Measurements from ENCODE around the gene CNNM1.

CNNM1 gene

DNA sequence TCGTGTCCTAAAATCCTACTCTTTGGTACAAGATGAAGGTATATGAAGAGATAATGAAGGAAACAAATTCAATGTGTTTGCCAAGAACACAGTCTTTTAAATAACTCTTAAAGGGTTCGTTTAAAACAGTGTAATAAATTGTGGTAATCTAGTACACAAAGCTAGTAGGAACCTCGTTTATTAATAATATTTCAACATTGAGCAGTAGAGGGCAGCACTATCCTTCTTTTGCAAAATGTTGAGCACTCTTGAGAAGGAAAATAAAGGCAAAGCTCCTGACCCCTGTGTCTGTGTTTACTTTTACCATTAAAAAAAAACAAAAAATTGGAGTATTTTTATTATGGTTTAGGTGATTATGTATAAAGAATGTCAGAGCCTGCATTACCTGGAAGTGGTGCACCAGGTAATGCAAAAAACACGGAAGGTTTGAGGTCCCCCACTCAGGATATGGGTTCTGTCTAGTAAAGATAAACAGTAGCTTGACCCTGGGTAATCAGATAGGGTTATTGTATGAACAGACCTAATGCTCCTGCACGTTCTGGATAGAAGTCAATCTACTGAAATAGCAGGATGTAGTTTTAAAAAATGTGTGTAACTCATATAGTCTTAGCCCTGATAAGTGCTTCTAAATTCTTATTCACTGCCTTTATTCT lies 107.0 kb downstream of the CNNM1 start:
- no peak for DNase-seq
- intact Hi-C loops (cut with DNase I) = loop anchor here (2.0 kb wide), 1 partner anchor 177 kb away; no protein-coding TSS in a partner anchor

GRCh38 chr10:99438890-99439289 lies 109.7 kb downstream of the CNNM1 start:
- intact Hi-C loops (cut with DNase I) = no loop called here
- no peak for DNase-seq

DNA sequence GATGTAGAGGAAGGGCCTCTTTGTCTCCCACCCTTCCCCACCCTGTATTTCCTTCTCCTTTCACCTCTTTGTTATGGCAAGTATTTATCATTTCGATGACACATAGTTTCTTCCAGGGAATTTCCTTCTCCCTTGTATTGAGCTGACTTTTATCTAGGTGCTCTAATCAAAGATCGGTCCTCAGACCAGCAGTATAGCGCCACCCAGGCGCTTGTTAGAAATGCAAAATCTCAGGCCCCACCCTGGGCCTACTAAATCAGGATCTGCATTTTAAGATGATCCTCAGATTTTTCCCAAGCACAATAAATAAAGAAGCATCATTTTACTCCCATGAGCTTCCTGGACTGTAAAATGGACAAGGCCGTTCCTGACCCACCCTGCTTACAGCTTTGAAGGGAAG lies 113.2 kb downstream of the CNNM1 start:
- intact Hi-C loops (cut with DNase I) = no loop called here
- no peak for DNase-seq

DNA sequence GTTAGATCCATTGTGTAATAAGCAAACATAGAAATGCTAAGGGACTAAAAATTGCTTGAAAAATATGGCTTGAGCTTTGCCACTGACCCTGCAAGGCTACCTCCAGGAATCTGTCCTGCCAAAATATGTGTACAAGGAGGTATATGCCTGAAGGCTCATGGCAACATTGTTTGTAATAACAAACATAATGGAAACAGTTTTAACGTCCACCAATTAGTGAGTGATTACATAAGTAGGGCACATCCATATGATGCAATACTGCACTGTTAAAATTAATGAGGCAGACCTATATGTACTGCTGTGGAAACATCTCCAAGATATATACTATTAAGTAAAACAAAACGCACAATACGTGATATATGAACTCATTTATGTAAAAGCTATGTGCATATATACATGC lies 114.3 kb downstream of the CNNM1 start:
- intact Hi-C loops (cut with DNase I) = no loop called here
- DNase-seq = no peak

All from posterior cingulate gyrus (tissue), 11 donors.